ENCODE measurements around the gene SNN.

The SNN gene

GRCh38 chr16:11667824-11668622, at the start of gene SNN:
Gene SNN (plus strand): TSS chr16:11668455. CDS start chr16:11676060, 7,605 bp downstream.
- peak within 1 kb of the TSS; percentile 72 to 74 for H3K4me3 ChIP-seq (replicated peaks in 1 of 2; ENCODE audit: low read depth in 2 of 2, low read length in 2 of 2)
- DNase-seq (ENCODE audit: low read depth in 2 of 2) = peak; percentile 73 to 89
- TF ChIP-seq CTCF (IDR thresholded peaks at IDR 0.05; ENCODE audit: low read depth, low read length) = no peak

- no peak for TF ChIP-seq CTCF (IDR thresholded peaks at IDR 0.05; ENCODE audit: low read depth, low read length)
- no peak for DNase-seq (ENCODE audit: low read depth in 2 of 2)
These were observed 48.9 kb upstream of the SNN start for GRCh38 chr16:11619327-11619851.

GRCh38 chr16:11620243-11621003, 47.8 kb upstream of the SNN start:
- DNase-seq (ENCODE audit: low read depth in 2 of 2) = no peak
- no peak for TF ChIP-seq CTCF (IDR thresholded peaks at IDR 0.05; ENCODE audit: low read depth, low read length)
- no peak overlapping the region for H3K4me3 ChIP-seq (replicated peaks in 1 of 2; ENCODE audit: low read depth in 2 of 2, low read length in 2 of 2)

More at GRCh38 chr16:11619327-11619851, 48.9 kb upstream of the SNN start:
- H3K4me3 ChIP-seq (replicated peaks in 1 of 2; ENCODE audit: low read depth in 2 of 2, low read length in 2 of 2) = no peak overlapping the region

- no peak for TF ChIP-seq CTCF (IDR thresholded peaks at IDR 0.05; ENCODE audit: low read depth, low read length)
- no peak for DNase-seq (ENCODE audit: low read depth in 2 of 2)
- no peak overlapping the region for H3K4me3 ChIP-seq (replicated peaks in 1 of 2; ENCODE audit: low read depth in 2 of 2, low read length in 2 of 2)
These were observed 46.7 kb upstream of the SNN start for GRCh38 chr16:11621539-11621919.

DNA sequence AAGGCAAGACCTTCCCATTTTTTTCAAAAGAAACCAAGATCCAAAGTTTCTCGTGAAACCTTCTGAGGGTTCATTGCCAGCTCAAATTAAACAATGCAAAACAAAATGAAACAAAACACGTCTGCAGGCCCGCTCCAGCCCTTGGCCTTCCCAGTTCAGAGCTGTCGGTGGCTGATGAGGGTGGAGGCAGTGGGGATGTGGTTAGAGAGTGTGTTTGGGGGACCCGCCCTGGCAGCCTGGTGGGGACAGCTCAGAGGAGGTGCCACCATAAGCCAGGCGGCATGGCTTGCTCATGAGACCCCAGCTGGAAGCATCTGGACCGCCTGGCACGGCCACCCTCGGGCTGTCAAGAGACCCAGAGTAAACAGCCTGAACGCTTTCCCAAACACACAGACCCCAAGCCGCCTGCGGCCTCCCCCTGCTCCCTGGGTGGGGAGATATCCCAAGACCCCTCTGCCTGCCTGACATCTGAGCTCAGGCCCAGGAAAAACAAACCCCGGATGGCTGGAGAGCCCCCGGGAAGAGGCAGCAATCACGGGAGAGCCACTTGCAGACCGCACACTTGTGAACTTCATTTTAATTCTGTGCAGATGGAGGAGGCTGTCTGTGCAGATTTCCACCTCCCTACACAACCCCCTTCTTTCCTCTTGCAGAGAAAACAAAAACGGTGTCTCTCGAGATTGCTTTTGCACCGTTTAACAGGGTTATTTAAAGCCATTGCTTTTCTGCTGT, 46.2 kb upstream of the SNN start:
- no peak for DNase-seq (ENCODE audit: low read depth in 2 of 2)
- no peak for TF ChIP-seq CTCF (IDR thresholded peaks at IDR 0.05; ENCODE audit: low read depth, low read length)
- no peak overlapping the region for H3K4me3 ChIP-seq (replicated peaks in 1 of 2; ENCODE audit: low read depth in 2 of 2, low read length in 2 of 2)

- no peak for DNase-seq (ENCODE audit: low read depth in 2 of 2)
- no peak overlapping the region for H3K4me3 ChIP-seq (replicated peaks in 1 of 2; ENCODE audit: low read depth in 2 of 2, low read length in 2 of 2)
These were observed 44.0 kb upstream of the SNN start for GRCh38 chr16:11624205-11624604.

More at GRCh38 chr16:11624205-11624604, 44.0 kb upstream of the SNN start:
- TF ChIP-seq CTCF (IDR thresholded peaks at IDR 0.05; ENCODE audit: low read depth, low read length) = no peak

Measured in cardiac fibroblast (primary cell).